Measurements from ENCODE around the gene CNTN2.

The CNTN2 gene

DNA sequence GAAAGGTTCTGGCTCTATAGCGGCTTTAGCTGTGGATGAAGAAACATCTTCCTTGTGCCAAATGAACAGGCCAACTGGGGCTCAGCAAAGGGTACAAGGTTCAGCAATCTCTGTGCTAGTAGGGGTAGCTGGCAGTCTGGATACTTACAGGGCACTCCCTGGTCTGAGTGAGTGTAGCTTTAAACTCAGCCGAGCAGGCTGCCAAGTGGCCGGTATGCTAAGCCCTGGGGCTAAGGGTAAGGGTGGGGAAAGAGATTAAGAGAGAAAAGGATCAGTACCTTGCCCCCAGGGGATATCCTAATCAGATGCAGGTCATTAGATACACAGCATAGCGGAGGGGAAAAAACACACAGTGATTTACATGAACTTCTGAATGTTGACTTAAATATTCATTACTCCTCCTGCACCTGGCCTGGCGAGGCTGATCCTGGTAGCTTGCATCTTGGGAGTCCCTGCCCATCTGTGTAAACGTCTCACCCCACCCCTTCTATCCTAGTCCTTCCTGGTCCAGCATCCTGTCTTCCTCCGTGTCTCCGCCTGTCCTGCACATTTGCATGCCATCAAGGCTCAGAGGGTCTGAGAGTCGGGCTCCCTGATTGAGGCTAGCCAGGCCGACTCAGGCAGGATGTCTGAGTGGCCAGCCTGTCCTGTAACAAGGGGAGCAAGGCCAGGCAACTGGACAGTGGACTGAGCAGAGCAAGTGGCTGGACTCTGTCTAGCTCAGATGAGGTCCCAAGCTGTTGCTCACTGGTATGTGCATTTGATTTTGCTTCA, 39.5 kb upstream of the CNTN2 start:
- TF ChIP-seq, protein P1, sequence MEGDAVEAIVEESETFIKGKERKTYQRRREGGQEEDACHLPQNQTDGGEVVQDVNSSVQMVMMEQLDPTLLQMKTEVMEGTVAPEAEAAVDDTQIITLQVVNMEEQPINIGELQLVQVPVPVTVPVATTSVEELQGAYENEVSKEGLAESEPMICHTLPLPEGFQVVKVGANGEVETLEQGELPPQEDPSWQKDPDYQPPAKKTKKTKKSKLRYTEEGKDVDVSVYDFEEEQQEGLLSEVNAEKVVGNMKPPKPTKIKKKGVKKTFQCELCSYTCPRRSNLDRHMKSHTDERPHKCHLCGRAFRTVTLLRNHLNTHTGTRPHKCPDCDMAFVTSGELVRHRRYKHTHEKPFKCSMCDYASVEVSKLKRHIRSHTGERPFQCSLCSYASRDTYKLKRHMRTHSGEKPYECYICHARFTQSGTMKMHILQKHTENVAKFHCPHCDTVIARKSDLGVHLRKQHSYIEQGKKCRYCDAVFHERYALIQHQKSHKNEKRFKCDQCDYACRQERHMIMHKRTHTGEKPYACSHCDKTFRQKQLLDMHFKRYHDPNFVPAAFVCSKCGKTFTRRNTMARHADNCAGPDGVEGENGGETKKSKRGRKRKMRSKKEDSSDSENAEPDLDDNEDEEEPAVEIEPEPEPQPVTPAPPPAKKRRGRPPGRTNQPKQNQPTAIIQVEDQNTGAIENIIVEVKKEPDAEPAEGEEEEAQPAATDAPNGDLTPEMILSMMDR (conservative IDR thresholded peaks at IDR 0.05): no peak
- peak overlapping the region; percentile 67 for H3K27ac ChIP-seq

DNA sequence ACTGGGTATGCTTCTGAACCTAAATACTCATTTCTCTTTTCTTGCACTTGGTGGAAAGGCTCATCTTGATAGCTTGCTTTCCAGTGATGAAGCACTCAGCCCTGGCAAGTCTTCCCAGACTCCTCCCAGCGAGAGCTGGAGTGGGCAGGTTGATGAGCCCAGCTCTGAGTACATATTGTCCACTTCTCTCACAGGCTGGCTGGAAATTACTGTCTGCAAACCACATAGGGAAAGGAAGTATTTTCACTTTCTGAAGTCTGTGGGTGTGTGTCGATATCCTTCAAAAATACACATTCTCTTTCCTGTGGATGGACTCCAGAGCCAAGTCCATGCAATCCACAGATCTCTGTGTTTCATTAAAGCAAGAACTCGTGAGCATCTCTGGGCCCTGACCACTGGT, 38.7 kb upstream of the CNTN2 start:
- H3K27ac ChIP-seq: peak overlapping the region; percentile 67
- TF ChIP-seq, protein P1 (conservative IDR thresholded peaks at IDR 0.05): no peak

DNA sequence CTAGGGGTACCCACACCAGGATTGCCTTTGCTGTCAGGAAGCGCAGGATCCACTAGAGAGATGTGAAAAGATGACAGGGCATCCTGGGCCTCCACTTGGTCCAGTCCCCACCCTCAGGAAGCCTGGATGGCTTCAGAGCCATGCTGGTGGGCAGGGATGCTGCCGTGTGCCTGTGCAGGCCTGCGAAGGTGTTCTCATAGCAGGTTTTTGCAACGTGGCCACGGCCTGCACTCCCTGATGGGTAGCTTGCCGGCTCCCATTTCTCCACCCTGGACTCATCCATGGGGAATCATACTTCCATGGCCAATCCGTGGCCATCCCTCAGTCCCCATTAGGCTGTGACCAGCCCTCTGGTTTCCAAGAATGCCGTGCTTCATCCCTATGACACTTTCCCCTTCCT, 34.1 kb upstream of the CNTN2 start:
- TF ChIP-seq, protein P1 (conservative IDR thresholded peaks at IDR 0.05): no peak
- H3K27ac ChIP-seq: no peak overlapping the region

DNA sequence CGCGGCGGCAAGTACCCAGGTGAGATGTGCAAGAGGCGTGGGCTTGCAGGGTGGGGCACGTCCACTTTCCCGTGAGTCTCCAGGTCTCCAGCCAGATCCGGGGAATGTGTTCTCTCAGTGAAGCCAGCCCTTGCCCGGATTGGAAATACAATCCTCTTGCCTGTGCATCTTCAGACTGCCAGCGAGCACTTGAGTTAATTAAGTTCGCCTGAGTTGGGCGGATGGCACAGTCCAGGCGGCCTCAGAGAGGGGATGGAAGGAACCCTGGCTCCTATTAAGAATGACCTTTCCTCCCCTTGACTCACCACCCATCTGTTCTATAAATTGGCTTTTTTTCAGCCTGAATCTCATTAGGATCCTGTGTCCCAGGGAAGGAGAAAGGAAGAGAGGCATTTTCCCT, 33.3 kb upstream of the CNTN2 start:
- H3K27ac ChIP-seq: no peak overlapping the region
- TF ChIP-seq, protein P1 (conservative IDR thresholded peaks at IDR 0.05): no peak

DNA sequence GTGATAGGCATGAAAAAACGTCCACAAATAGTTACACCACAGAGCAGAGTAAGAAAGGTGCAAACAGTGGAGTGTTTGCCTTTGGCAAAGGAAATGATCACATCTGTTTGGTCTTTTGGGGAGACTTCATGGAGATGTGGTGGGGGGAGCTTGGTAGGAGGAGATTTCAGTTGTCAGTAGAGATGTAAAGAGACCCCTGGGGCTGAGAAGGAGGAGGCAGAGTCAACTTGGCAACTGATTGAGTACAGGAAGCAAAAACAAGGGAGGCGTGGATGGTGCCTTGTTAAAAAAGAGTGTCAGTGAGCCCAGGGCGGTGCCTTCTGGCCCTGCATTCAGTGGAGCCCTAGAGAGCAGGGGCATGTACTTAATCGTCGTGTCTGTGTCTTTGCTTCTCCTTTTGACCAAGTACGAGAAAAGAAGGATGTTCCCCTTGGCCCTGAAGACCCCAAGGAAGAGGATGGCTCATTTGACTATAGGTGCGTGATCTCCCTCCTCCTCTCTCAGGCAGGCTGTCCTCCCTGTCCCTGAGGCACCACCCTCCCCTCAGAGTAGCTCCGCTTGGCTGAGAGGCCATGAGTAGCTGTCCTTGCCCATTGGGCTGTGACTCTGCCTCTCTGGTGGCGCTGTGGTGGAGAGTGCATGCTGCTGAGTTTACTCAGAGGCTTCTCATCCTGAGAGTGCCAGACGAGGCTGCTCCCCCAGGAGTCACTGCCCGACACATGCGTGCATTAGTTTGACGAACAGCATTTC, 30.4 kb upstream of the CNTN2 start:
- peak overlapping the region; percentile 93 for H3K27ac ChIP-seq
- TF ChIP-seq, protein P1 (conservative IDR thresholded peaks at IDR 0.05): no peak

DNA sequence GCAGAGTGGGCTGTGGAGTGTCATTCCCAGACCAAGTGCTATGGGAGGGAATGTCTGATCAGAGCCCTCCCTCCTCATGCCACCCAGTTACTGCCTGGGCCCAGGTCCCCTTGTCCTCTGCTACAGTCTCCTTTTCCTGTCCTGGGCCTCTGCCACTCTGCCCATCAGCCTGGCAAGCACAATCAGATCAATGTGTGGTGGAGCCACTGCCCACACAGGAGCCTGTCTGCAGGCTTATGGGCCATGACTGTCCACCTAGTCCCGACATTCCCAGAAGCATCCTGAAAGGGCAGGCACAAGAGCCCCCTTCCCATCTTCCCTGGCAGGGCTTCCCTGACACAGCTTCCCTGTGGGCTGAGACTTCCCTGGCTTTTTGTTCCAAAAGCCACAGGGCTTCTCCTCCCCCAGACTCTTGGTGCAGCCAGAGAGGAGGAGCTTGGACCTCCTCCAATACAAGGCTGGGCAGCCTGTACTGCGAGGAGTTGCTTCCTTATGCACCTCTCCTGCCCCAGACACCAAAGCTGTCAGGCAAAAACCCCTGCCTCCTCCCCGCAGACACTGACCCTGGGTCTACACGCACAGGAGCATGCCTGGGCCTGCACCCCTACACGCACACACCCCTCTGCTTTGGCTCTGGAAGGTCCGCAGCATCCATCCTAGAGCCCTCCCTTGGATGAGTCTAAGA, 29.2 kb upstream of the CNTN2 start:
- TF ChIP-seq, protein P1 (conservative IDR thresholded peaks at IDR 0.05): no peak
- H3K27ac ChIP-seq: peak overlapping the region; percentile 93

DNA sequence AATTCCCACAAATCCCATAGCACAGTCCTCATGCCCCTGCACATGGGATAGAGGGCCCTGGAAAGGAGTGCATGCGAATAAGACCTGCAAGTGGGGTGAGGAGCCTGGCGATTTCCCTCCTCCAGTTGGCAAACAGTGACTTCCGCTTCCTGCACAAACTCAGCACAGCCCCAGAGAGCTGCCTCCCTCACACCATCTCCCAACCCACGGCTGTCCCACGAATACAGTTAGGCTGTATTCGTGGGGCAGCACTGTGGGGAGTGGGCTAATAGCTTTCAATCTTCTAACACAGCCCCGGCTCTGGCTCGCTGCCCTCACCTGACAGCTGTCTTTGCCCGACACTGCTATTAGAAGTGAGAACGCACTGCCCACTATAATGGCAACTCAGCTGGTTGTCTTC, 28.2 kb upstream of the CNTN2 start:
- TF ChIP-seq, protein P1 (conservative IDR thresholded peaks at IDR 0.05): no peak
- H3K27ac ChIP-seq: peak overlapping the region; percentile 93

Data from VCaP (cell line).